Measurements from ENCODE around the gene PLXNA4.

GRCh38 chr7:132511921-132512320, 64.3 kb downstream of the PLXNA4 start:
- no peak for TF ChIP-seq PAX5 (IDR thresholded peaks at IDR 0.05; ENCODE audit: insufficient read depth, low read length, severe bottlenecking)
- TF ChIP-seq POLR2A (IDR thresholded peaks at IDR 0.05; ENCODE audit: low read depth, low read length), result no peak
